Astrocyte (in vitro differentiated cells and primary cell): ENCODE measurements around the gene RTEL1.

Experiments used
- EZH2 ChIP-seq: IDR thresholded peaks from 2 replicates; pipeline ENCODE4 v1.6.1; 2012; ENCODE audit warnings: mild to moderate bottlenecking, low read length, inconsistent platforms; ENCODE audit not compliant: insufficient read depth
- TF ChIP-seq, protein P1 (sequence below): IDR thresholded peaks from 2 replicates; pipeline ENCODE4 v1.5.1; 2011; ENCODE audit warnings: low read depth, mild to moderate bottlenecking, inconsistent platforms, low read length, moderate library complexity; ENCODE audit not compliant: insufficient read depth

- TF ChIP-seq, protein P1, sequence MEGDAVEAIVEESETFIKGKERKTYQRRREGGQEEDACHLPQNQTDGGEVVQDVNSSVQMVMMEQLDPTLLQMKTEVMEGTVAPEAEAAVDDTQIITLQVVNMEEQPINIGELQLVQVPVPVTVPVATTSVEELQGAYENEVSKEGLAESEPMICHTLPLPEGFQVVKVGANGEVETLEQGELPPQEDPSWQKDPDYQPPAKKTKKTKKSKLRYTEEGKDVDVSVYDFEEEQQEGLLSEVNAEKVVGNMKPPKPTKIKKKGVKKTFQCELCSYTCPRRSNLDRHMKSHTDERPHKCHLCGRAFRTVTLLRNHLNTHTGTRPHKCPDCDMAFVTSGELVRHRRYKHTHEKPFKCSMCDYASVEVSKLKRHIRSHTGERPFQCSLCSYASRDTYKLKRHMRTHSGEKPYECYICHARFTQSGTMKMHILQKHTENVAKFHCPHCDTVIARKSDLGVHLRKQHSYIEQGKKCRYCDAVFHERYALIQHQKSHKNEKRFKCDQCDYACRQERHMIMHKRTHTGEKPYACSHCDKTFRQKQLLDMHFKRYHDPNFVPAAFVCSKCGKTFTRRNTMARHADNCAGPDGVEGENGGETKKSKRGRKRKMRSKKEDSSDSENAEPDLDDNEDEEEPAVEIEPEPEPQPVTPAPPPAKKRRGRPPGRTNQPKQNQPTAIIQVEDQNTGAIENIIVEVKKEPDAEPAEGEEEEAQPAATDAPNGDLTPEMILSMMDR: no peak
- no peak for TF ChIP-seq EZH2
Measured at GRCh38 chr20:63620991-63621390, 37.1 kb upstream of the RTEL1 start.
